GM18519 (cell line): ENCODE data around the gene ELMO3.

ENCODE experiments used
- ATAC-seq: cut with Tn5 transposase; IDR thresholded peaks from one replicate; pipeline ENCODE4 v1.9.1; 2021; ENCODE audit warnings: mild to moderate bottlenecking, moderate library complexity; ENCODE audit not compliant: unreplicated experiment, low FRiP score

ELMO3 gene

GRCh38 chr16:67199011-67199807 lies at the start of gene ELMO3:
Gene ELMO3 (plus strand): TSS chr16:67199131. CDS start chr16:67199327, 196 bp downstream.
- no peak for ATAC-seq

GRCh38 chr16:67149276-67150046 lies 49.5 kb upstream of the ELMO3 start:
- ATAC-seq, result no peak

- no peak for ATAC-seq
These were observed 48.7 kb upstream of the ELMO3 start for GRCh38 chr16:67150047-67150832.

- no peak for ATAC-seq
These were observed 48.0 kb upstream of the ELMO3 start, which contains the start of gene B3GNT9 for GRCh38 chr16:67150833-67151396. Gene B3GNT9 (minus strand): TSS chr16:67150998. CDS start chr16:67150485, 513 bp downstream.

- no peak for ATAC-seq
These were observed 47.4 kb upstream of the ELMO3 start for GRCh38 chr16:67151431-67152097.

GRCh38 chr16:67154578-67155294 lies 44.2 kb upstream of the ELMO3 start:
- no peak for ATAC-seq

- no peak for ATAC-seq
These were observed 43.4 kb upstream of the ELMO3 start for GRCh38 chr16:67155295-67156142.

GRCh38 chr16:67156143-67156844 lies 42.6 kb upstream of the ELMO3 start:
- ATAC-seq, result no peak

GRCh38 chr16:67157106-67157748 lies 41.7 kb upstream of the ELMO3 start:
- no peak for ATAC-seq

- no peak for ATAC-seq
These were observed 40.9 kb upstream of the ELMO3 start for GRCh38 chr16:67157892-67158635.

- no peak for ATAC-seq
These were observed 40.0 kb upstream of the ELMO3 start for GRCh38 chr16:67158637-67159600.

GRCh38 chr16:67161595-67162058 lies 37.3 kb upstream of the ELMO3 start:
- ATAC-seq, result no peak

- ATAC-seq, result no peak
These were observed 36.3 kb upstream of the ELMO3 start for GRCh38 chr16:67162506-67163163.

- no peak for ATAC-seq
These were observed 35.5 kb upstream of the ELMO3 start for GRCh38 chr16:67163164-67163998.
